SU-DHL-6 (cell line): Measurements from ENCODE around the gene HAUS5.

Experiments
- H2AFZ ChIP-seq: fragments of 200-600 bp; sonication (generic); 2 replicates; pipeline ENCODE4 v1.6.1; 2014; ENCODE audit warnings: low read depth, mild to moderate bottlenecking, moderate library complexity, mixed read lengths, antibody characterized with exemption, low read length; ENCODE audit not compliant: severe bottlenecking
- H3F3A ChIP-seq: fragments of 200-600 bp; shearing (Covaris generic); 2 replicates; pipeline ENCODE4 v1.6.0; 2016; ENCODE audit warnings: antibody characterized with exemption, mild to moderate bottlenecking; ENCODE audit not compliant: insufficient read depth
- H3K27ac ChIP-seq: fragments of 200-600 bp; sonication (generic); 2 replicates; pipeline ENCODE4 v1.5.1; 2016; ENCODE audit warnings: low read depth, mild to moderate bottlenecking, low read length, moderate library complexity, mixed read lengths
- H3K27me3 ChIP-seq: fragments of 200-600 bp; sonication (generic), shearing (Covaris generic); 2 replicates; pipeline ENCODE4 v1.6.0; 2014; ENCODE audit warnings: mild to moderate bottlenecking, low read length
- H3K36me3 ChIP-seq: fragments of 200-600 bp; sonication (generic); 2 replicates; pipeline ENCODE4 v1.6.1; 2014; ENCODE audit warnings: mild to moderate bottlenecking, low read length, mixed read lengths
- H3K4me2 ChIP-seq: fragments of 300-600, 200-600 bp; shearing (Covaris generic), sonication (generic); 2 replicates; pipeline ENCODE4 v1.6.0; 2014; ENCODE audit warnings: low read length, low read depth, mild to moderate bottlenecking; ENCODE audit not compliant: poor library complexity, severe bottlenecking
- H3K4me3 ChIP-seq: fragments of 200-600 bp; sonication (generic); 2 replicates; pipeline ENCODE4 v1.5.1; 2014; ENCODE audit warnings: antibody characterized with exemption, low read length, mild to moderate bottlenecking, mixed read lengths; ENCODE audit not compliant: insufficient read depth, poor library complexity, severe bottlenecking
- H3K79me2 ChIP-seq: fragments of 200-600 bp; sonication (generic); 2 replicates; pipeline ENCODE4 v1.6.1; 2014; ENCODE audit warnings: mild to moderate bottlenecking, low read length, moderate library complexity; ENCODE audit not compliant: insufficient read depth
- H3K9ac ChIP-seq: fragments of 200-600 bp; sonication (generic); 2 replicates; pipeline ENCODE4 v1.7.0; 2014; ENCODE audit warnings: mild to moderate bottlenecking, low read length
- H3K9me2 ChIP-seq: fragments of 200-600 bp; sonication (generic); replicated peaks from 2 replicates; pipeline ENCODE4 v1.6.1; 2014; ENCODE audit warnings: low read length; ENCODE audit not compliant: insufficient read depth
- H3K9me3 ChIP-seq: fragments of 200-600 bp; sonication (generic); 2 replicates; pipeline ENCODE4 v1.6.1; 2014; ENCODE audit warnings: low read length, mixed read lengths; ENCODE audit not compliant: insufficient read depth
- H4K20me1 ChIP-seq: fragments of 200-600 bp; sonication (generic); 2 replicates; pipeline ENCODE4 v1.6.1; 2014; ENCODE audit warnings: low read depth, mild to moderate bottlenecking, antibody characterized with exemption, low read length, moderate library complexity, mixed read lengths
- EZH2phosphoT487 ChIP-seq: fragments of 200-600 bp; sonication (generic), shearing (Covaris generic); conservative IDR thresholded peaks from 2 replicates; pipeline ENCODE4 v1.6.1; 2018; ENCODE audit warnings: mild to moderate bottlenecking, antibody characterized with exemption, low read length, moderate library complexity, mixed read lengths
- TF ChIP-seq, protein P1 (sequence below): fragments of 200-600 bp; sonication (generic); IDR thresholded peaks from one replicate; pipeline ENCODE4 v1.5.1; 2017; ENCODE audit warnings: antibody characterized with exemption, mild to moderate bottlenecking, low read length, moderate library complexity; ENCODE audit not compliant: insufficient read depth, poor library complexity, severe bottlenecking

The HAUS5 gene

DNA sequence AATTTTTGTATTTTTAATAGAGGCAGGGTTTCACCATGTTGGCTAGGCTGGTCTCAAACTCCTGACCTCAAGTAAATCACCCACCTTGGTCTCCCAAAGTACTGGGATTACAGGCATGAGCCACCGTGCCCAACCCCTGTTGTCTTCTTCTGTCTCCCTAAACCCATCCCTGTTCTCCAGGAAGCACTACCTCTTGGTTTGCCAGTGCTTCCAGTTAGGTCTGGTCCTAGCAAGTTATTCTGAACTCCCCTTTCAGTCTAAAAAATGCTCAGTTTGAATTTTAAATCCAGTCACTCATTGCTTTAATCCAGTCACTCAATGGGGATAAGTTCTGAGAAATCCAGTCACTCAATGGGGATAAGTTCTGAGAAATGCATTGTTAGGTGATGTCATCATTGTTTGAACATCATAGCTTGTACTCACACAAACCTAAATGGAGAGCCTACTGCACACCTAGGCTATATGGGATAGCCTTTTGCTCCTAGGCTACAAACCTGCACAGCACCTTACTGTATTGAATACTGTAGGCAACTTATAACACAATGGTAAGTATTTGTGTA is 41.0 kb upstream of the HAUS5 start:
- Histone ChIP-seq H3K4me2 (no peak overlapping the region), H3F3A (no peaks in the 10 kb centered on the region), H3K27me3 (no peaks in the 10 kb centered on the region), H3K9me2 (no peaks in the 10 kb centered on the region), H4K20me1 (no peaks in the 10 kb centered on the region), H2AFZ (no peak overlapping the region), H3K27ac (no peak overlapping the region), H3K9ac (no peak overlapping the region), H3K9me3 (peaks cover 8% of the 10 kb centered on the region; the same call in 1 of the 2 replicates), H3K36me3 (no peaks in the 10 kb centered on the region), H3K4me3 (no peak overlapping the region), H3K79me2 (no peaks in the 10 kb centered on the region)
- TF ChIP-seq, protein P1, sequence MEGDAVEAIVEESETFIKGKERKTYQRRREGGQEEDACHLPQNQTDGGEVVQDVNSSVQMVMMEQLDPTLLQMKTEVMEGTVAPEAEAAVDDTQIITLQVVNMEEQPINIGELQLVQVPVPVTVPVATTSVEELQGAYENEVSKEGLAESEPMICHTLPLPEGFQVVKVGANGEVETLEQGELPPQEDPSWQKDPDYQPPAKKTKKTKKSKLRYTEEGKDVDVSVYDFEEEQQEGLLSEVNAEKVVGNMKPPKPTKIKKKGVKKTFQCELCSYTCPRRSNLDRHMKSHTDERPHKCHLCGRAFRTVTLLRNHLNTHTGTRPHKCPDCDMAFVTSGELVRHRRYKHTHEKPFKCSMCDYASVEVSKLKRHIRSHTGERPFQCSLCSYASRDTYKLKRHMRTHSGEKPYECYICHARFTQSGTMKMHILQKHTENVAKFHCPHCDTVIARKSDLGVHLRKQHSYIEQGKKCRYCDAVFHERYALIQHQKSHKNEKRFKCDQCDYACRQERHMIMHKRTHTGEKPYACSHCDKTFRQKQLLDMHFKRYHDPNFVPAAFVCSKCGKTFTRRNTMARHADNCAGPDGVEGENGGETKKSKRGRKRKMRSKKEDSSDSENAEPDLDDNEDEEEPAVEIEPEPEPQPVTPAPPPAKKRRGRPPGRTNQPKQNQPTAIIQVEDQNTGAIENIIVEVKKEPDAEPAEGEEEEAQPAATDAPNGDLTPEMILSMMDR: no peak
- TF ChIP-seq EZH2phosphoT487: no peak

DNA sequence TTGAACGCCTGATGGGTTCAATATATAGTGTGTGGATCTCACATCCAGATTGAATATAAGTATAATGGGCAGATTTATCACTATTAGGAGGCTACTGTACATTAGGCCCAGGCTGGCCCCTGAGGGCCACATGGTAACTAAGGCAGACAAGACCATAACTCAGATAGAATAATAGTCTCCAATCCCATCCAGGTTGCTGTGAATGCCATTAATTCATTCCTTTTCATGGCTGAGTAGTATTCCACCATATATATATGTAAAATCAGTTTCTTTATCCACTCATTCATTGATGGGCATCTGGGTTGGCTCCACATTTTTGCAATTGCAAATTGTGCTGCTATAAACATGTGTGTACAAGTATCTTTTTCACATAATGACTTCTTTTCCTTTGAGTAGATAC is 34.6 kb upstream of the HAUS5 start:
- H3K4me3 ChIP-seq: no peak overlapping the region
- no peaks in the 10 kb centered on the region for H3K9me2 ChIP-seq
- H3K79me2 ChIP-seq: no peaks in the 10 kb centered on the region
- no peak for TF ChIP-seq EZH2phosphoT487
- TF ChIP-seq, protein P1: no peak
- no peaks in the 10 kb centered on the region for H3K27me3 ChIP-seq
- no peak overlapping the region for H3K9ac ChIP-seq
- H3K27ac ChIP-seq: no peak overlapping the region
- no peaks in the 10 kb centered on the region for H3K36me3 ChIP-seq
- H3K4me2 ChIP-seq: no peak overlapping the region
- peaks cover 12% of the 10 kb centered on the region; the same call in 1 of the 2 replicates for H3K9me3 ChIP-seq
- H4K20me1 ChIP-seq: no peaks in the 10 kb centered on the region
- H2AFZ ChIP-seq: no peak overlapping the region
- no peaks in the 10 kb centered on the region for H3F3A ChIP-seq

DNA sequence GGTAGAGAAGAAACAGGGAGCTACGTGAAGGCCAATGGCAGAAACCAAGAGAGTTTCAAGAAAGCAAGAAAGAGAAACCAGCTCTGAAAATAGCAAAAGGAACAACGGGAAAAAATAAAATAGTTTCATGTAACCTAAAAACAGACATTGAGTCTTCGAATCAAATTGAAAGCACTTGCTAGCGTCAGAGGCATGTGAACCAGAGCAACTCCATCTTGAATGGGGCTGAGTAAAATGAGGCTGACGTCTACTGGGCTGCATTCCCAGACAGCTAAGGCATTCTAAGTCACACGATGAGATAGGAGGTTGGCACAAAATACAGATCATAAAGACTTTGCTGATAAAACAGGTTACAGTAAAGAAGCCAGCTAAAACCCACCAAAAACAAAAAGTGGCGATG is 33.8 kb upstream of the HAUS5 start:
- Histone ChIP-seq H3K27ac (no peak overlapping the region), H4K20me1 (no peaks in the 10 kb centered on the region), H2AFZ (no peak overlapping the region), H3K36me3 (no peaks in the 10 kb centered on the region), H3K9me2 (no peaks in the 10 kb centered on the region), H3K9me3 (peaks cover 12% of the 10 kb centered on the region; the same call in 1 of the 2 replicates), H3K27me3 (no peaks in the 10 kb centered on the region), H3K79me2 (no peaks in the 10 kb centered on the region), H3K4me3 (no peak overlapping the region), H3K9ac (no peak overlapping the region), H3F3A (no peaks in the 10 kb centered on the region), H3K4me2 (no peak overlapping the region)
- TF ChIP-seq, protein P1: no peak
- TF ChIP-seq EZH2phosphoT487: no peak
